ENCODE measurements around the gene CCDC136. TPM values are rescaled to one million over a fixed set of nuclear protein-coding genes. Genes with fewer than 3 reads are reported as not detected.

CCDC136 gene
- total and polyA plus RNA-seq, 7 donors = 3.9 to 24.5 (median 14.0) TPM

DNA sequence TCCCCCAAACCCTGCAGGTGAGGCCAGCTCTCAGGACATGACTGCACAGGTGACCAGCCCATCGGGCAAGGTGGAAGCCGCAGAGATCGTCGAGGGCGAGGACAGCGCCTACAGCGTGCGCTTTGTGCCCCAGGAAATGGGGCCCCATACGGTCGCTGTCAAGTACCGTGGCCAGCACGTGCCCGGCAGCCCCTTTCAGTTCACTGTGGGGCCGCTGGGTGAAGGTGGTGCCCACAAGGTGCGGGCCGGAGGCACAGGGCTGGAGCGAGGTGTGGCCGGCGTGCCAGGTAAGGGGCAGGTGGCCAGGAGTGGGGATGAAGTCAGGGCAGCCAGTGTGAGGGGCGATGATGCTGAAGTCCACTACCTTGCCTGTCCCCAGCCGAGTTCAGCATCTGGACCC is 62.6 kb downstream of the CCDC136 start:
- DNase-seq (no peak), ATAC-seq (peak in 1 of 4 donors; percentile 0)
- Histone ChIP-seq H3K4me1 (peaks cover 9% of the 10 kb centered on the region), H3K4me3 (no peak overlapping the region), H3K9me3 (no peaks in the 10 kb centered on the region), H3K27ac (peak overlapping the region; percentile 53), H3K27me3 (ENCODE audit: insufficient read depth in 3 of 3, low read length in 2 of 3) (no peaks in the 10 kb centered on the region), H3K36me3 (ENCODE audit: insufficient read depth in 1 of 2, low read depth in 1 of 2) (peaks cover 6 to 96% of the 10 kb centered on the region in 2 donors)
- WGBS, 3 donors = 82 to 92% (median 84%) methylated on average over 20 to 21 of the region's 21 CpGs
- TF ChIP-seq, protein P1, sequence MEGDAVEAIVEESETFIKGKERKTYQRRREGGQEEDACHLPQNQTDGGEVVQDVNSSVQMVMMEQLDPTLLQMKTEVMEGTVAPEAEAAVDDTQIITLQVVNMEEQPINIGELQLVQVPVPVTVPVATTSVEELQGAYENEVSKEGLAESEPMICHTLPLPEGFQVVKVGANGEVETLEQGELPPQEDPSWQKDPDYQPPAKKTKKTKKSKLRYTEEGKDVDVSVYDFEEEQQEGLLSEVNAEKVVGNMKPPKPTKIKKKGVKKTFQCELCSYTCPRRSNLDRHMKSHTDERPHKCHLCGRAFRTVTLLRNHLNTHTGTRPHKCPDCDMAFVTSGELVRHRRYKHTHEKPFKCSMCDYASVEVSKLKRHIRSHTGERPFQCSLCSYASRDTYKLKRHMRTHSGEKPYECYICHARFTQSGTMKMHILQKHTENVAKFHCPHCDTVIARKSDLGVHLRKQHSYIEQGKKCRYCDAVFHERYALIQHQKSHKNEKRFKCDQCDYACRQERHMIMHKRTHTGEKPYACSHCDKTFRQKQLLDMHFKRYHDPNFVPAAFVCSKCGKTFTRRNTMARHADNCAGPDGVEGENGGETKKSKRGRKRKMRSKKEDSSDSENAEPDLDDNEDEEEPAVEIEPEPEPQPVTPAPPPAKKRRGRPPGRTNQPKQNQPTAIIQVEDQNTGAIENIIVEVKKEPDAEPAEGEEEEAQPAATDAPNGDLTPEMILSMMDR (IDR thresholded peaks at IDR 0.05) = no peak
- intact Hi-C loops (cut with DNase I) = no loop called here

- Histone ChIP-seq H3K4me3 (no peak overlapping the region), H3K27me3 (ENCODE audit: insufficient read depth in 3 of 3, low read length in 2 of 3) (no peaks in the 10 kb centered on the region), H3K9me3 (no peaks in the 10 kb centered on the region), H3K36me3 (ENCODE audit: insufficient read depth in 1 of 2, low read depth in 1 of 2) (peaks cover 3 to 90% of the 10 kb centered on the region in 2 donors), H3K27ac (peak overlapping the region; percentile 53), H3K4me1 (peaks cover 21% of the 10 kb centered on the region)
- ATAC-seq (no peak), DNase-seq (no peak)
- WGBS, 3 donors = 79 to 91% (median 80%) methylated on average over 3 of the region's 3 CpGs
- intact Hi-C loops (cut with DNase I) = no loop called here
- TF ChIP-seq, protein P1 (IDR thresholded peaks at IDR 0.05) = no peak
Observed at GRCh38 chr7:128855559-128855958, 63.8 kb downstream of the CCDC136 start.

GRCh38 chr7:128856001-128856718 is 64.4 kb downstream of the CCDC136 start:
- Histone ChIP-seq H3K27me3 (ENCODE audit: insufficient read depth in 3 of 3, low read length in 2 of 3) (no peaks in the 10 kb centered on the region), H3K36me3 (ENCODE audit: insufficient read depth in 1 of 2, low read depth in 1 of 2) (peaks cover 3 to 84% of the 10 kb centered on the region in 2 donors), H3K4me3 (no peak overlapping the region), H3K27ac (peak overlapping the region; percentile 53), H3K9me3 (no peaks in the 10 kb centered on the region), H3K4me1 (peaks cover 22% of the 10 kb centered on the region)
- no peak for DNase-seq
- peak in 2 of 4 donors; percentile 0 to 2 for ATAC-seq
- intact Hi-C loops (cut with DNase I) = no loop called here
- TF ChIP-seq, protein P1 (IDR thresholded peaks at IDR 0.05) = no peak
- 51 to 68% (median 54%) methylated on average over 17 of the region's 17 CpGs for WGBS, 3 donors

GRCh38 chr7:128858380-128859231 is 66.8 kb downstream of the CCDC136 start:
- no peak overlapping the region for H3K4me3 ChIP-seq
- intact Hi-C loops (cut with DNase I) = no loop called here
- peak; percentile 73 to 86 for DNase-seq
- peaks cover 33% of the 10 kb centered on the region for H3K4me1 ChIP-seq
- 28 to 50% (median 32%) methylated on average over 17 to 18 of the region's 18 CpGs for WGBS, 3 donors
- ATAC-seq = no peak
- no peaks in the 10 kb centered on the region for H3K27me3 ChIP-seq (ENCODE audit: insufficient read depth in 3 of 3, low read length in 2 of 3)
- H3K36me3 ChIP-seq (ENCODE audit: insufficient read depth in 1 of 2, low read depth in 1 of 2) = peaks cover 3 to 60% of the 10 kb centered on the region in 2 donors
- no peaks in the 10 kb centered on the region for H3K9me3 ChIP-seq
- peak overlapping the region; percentile 76 for H3K27ac ChIP-seq
- TF ChIP-seq, protein P1 (IDR thresholded peaks at IDR 0.05) = no peak

Measured in psoas muscle (tissue), 8 donors.